H1 (cell line): ENCODE results near the gene OXSM. TPM values are rescaled to one million over a fixed set of nuclear protein-coding genes. Genes with fewer than 3 reads are reported as not detected.

Experiments used
- CTCF ChIA-PET: fragments of 300-600 bp; sonication (Branson Sonifier 250); formaldehyde crosslinking; loops from one replicate; lab custom pipeline; 2021; ENCODE audit not compliant: partially characterized antibody; lab: Charles Lee
- POLR2A ChIA-PET: fragments of 300-600 bp; sonication (Branson Sonifier 250); formaldehyde crosslinking; loops from one replicate; lab custom pipeline; 2021; ENCODE audit warnings: inconsistent platforms; ENCODE audit not compliant: partially characterized antibody; lab: Charles Lee
- DNase-seq, 2 experiments: peaks; one replicate each; pipeline versions ENCODE4 v3.0.0 to v3.0.0-alpha.2; 2010 to 2022; ENCODE audit warnings: low spot score in 2 of 2, low read depth in 1 of 2, mixed read lengths in 1 of 2
- FAIRE-seq: peaks from 2 replicates; lab custom pipeline; 2011; peaks lifted over from hg19 to GRCh38; lab: Jason Lieb, UNC
- H2AFZ ChIP-seq: 2 replicates; pipeline ENCODE4 v1.8.1; 2012; ENCODE audit warnings: low read length, inconsistent platforms
- H2AK5ac ChIP-seq: 2 replicates; pipeline ENCODE4 v1.6.1; 2013; ENCODE audit warnings: low read depth, low read length
- H2BK120ac ChIP-seq: replicated peaks from 2 replicates; pipeline ENCODE3; 2013; ENCODE audit warnings: low read depth, low read length, inconsistent platforms
- H2BK12ac ChIP-seq: 2 replicates; pipeline ENCODE4 v1.6.1; 2013; ENCODE audit warnings: low read depth, low read length
- H2BK15ac ChIP-seq: 2 replicates; pipeline ENCODE4 v1.6.1; 2013; ENCODE audit warnings: low read length
- H2BK20ac ChIP-seq: 2 replicates; pipeline ENCODE4 v1.6.1; 2013; ENCODE audit warnings: low read length
- H2BK5ac ChIP-seq: 2 replicates; pipeline ENCODE4 v1.6.1; 2013; ENCODE audit warnings: low read depth, low read length
- H3K14ac ChIP-seq: 2 replicates; pipeline ENCODE4 v1.6.1; 2013; ENCODE audit warnings: inconsistent platforms; ENCODE audit not compliant: insufficient read length
- H3K18ac ChIP-seq: 2 replicates; pipeline ENCODE4 v1.6.1; 2013; ENCODE audit warnings: low read length; ENCODE audit errors: extremely low read depth
- H3K23ac ChIP-seq: 2 replicates; pipeline ENCODE4 v1.6.1; 2013; ENCODE audit warnings: inconsistent platforms; ENCODE audit not compliant: insufficient read length
- H3K23me2 ChIP-seq: 2 replicates; pipeline ENCODE4 v1.6.1; 2013; ENCODE audit warnings: low read depth, low read length
- H3K27ac ChIP-seq: 2 replicates; pipeline ENCODE4 v1.6.1; 2011; ENCODE audit warnings: low read depth, low read length, inconsistent platforms
- H3K27me3 ChIP-seq, 4 experiments: replicated peaks in 1 of 4; 1 replicate in 1 of 4; 2 replicates in 3 of 4; pipeline versions ENCODE4 v1.6.1 to v1.8.1; 2011 to 2013; ENCODE audit warnings: low read length in 3 of 4, mild to moderate bottlenecking in 3 of 4, inconsistent platforms in 2 of 4, mixed read lengths in 2 of 4, moderate library complexity in 1 of 4; ENCODE audit not compliant: control insufficient read depth in 3 of 4, insufficient read depth in 3 of 4; ENCODE audit errors: extremely low read depth in 1 of 4
- H3K36me3 ChIP-seq, 4 experiments: 2 replicates each; pipeline versions ENCODE4 v1.6.1 to v1.8.1; 2011 to 2013; ENCODE audit warnings: mild to moderate bottlenecking in 4 of 4, low read length in 3 of 4, moderate library complexity in 2 of 4, control low read depth in 1 of 4, inconsistent platforms in 1 of 4; ENCODE audit not compliant: insufficient read depth in 4 of 4, control insufficient read depth in 2 of 4
- H3K4ac ChIP-seq: replicated peaks from 2 replicates; pipeline ENCODE3; 2013; ENCODE audit warnings: low read length, low read depth, mixed read lengths, inconsistent platforms; ENCODE audit not compliant: insufficient read length
- H3K4me1 ChIP-seq, 4 experiments: replicated peaks in 1 of 4; 1 replicate in 1 of 4; 2 replicates in 3 of 4; pipeline versions ENCODE4 v1.6.1 to v1.8.1; 2011 to 2013; ENCODE audit warnings: low read length in 3 of 4, inconsistent platforms in 2 of 4, mixed read lengths in 1 of 4; ENCODE audit not compliant: insufficient read depth in 4 of 4, control insufficient read depth in 3 of 4
- H3K4me2 ChIP-seq, 2 experiments: 2 replicates each; pipeline versions ENCODE4 v1.6.1 to v1.8.1; 2011 to 2013; ENCODE audit warnings: low read depth in 2 of 2, low read length in 2 of 2, control low read depth in 1 of 2, inconsistent platforms in 1 of 2, mild to moderate bottlenecking in 1 of 2; ENCODE audit not compliant: insufficient read depth in 1 of 2
- H3K4me3 ChIP-seq, 4 experiments: fragments of 200-600, 300-600 bp in 1 of 4; sonication (generic), shearing (Covaris generic), sonication (Bioruptor Twin) in 1 of 4; 2 replicates each; pipeline versions ENCODE4 v1.5.1 to v1.8.1; 2011 to 2016; ENCODE audit warnings: low read length in 4 of 4, low read depth in 3 of 4, control low read depth in 2 of 4, inconsistent platforms in 2 of 4, mild to moderate bottlenecking in 2 of 4, mixed read lengths in 1 of 4, moderate library complexity in 1 of 4; ENCODE audit not compliant: insufficient read depth in 2 of 4; ENCODE audit errors: extremely low read depth in 1 of 4
- H3K56ac ChIP-seq: replicated peaks from 2 replicates; pipeline ENCODE3; 2013; ENCODE audit warnings: low read depth, mild to moderate bottlenecking, mixed read lengths, low read length, inconsistent platforms; ENCODE audit not compliant: insufficient read length
- H3K79me1 ChIP-seq: 2 replicates; pipeline ENCODE4 v1.6.1; 2013; ENCODE audit warnings: low read depth, low read length, control low read depth
- H3K79me2 ChIP-seq, 2 experiments: 2 replicates each; pipeline versions ENCODE4 v1.6.1 to v1.8.1; 2012 to 2013; ENCODE audit warnings: low read length in 2 of 2, mild to moderate bottlenecking in 2 of 2, inconsistent platforms in 1 of 2; ENCODE audit not compliant: insufficient read depth in 2 of 2, control insufficient read depth in 1 of 2
- H3K9ac ChIP-seq, 4 experiments: replicated peaks in 1 of 4; 1 replicate in 1 of 4; 2 replicates in 3 of 4; pipeline versions ENCODE4 v1.6.1 to v1.8.1; 2011 to 2013; ENCODE audit warnings: low read depth in 3 of 4, low read length in 3 of 4, control low read depth in 2 of 4, mild to moderate bottlenecking in 2 of 4, moderate library complexity in 2 of 4, inconsistent platforms in 1 of 4; ENCODE audit errors: extremely low read depth in 1 of 4
- H3K9me3 ChIP-seq, 2 experiments: 2 replicates each; pipeline versions ENCODE4 v1.6.1 to v1.8.1; 2012 to 2013; ENCODE audit warnings: mild to moderate bottlenecking in 2 of 2, moderate library complexity in 2 of 2, control low read depth in 1 of 2, inconsistent platforms in 1 of 2, low read depth in 1 of 2, low read length in 1 of 2, mixed read lengths in 1 of 2; ENCODE audit not compliant: insufficient read depth in 2 of 2
- H4K20me1 ChIP-seq, 2 experiments: replicated peaks in 1 of 2; 2 replicates each; pipeline versions ENCODE3 to v1.8.1; 2011 to 2013; ENCODE audit warnings: inconsistent platforms in 2 of 2, low read length in 2 of 2, mild to moderate bottlenecking in 1 of 2; ENCODE audit not compliant: insufficient read depth in 2 of 2, control insufficient read depth in 1 of 2
- H4K5ac ChIP-seq: 2 replicates; pipeline ENCODE4 v1.6.1; 2013; ENCODE audit warnings: low read length, low read depth, mixed read lengths, inconsistent platforms; ENCODE audit not compliant: insufficient read length
- H4K8ac ChIP-seq: 2 replicates; pipeline ENCODE4 v1.8.0; 2013; ENCODE audit warnings: mild to moderate bottlenecking, moderate library complexity, low read length, inconsistent platforms; ENCODE audit not compliant: insufficient read depth; ENCODE audit errors: extremely low read depth
- H4K91ac ChIP-seq: replicated peaks from 2 replicates; pipeline ENCODE3; 2013; ENCODE audit warnings: low read length, mixed read lengths, inconsistent platforms; ENCODE audit not compliant: insufficient read length
- CHD2 ChIP-seq: IDR thresholded peaks from 2 replicates; pipeline ENCODE4 v1.6.1; 2012; ENCODE audit warnings: low read length, improper control_type of control experiment
- CREB1 ChIP-seq: IDR thresholded peaks from 2 replicates; pipeline ENCODE4 v1.6.1; 2012; ENCODE audit warnings: inconsistent platforms
- GTF2F1 ChIP-seq: IDR thresholded peaks from 2 replicates; pipeline ENCODE4 v1.6.1; 2012; ENCODE audit warnings: low read depth, low read length, improper control_type of control experiment, borderline replicate concordance
- HDAC6 ChIP-seq: IDR thresholded peaks from one replicate; pipeline ENCODE4 v1.7.1; 2012; ENCODE audit warnings: low read depth, mild to moderate bottlenecking, inconsistent platforms, low read length, moderate library complexity
- KDM5A ChIP-seq: fragments of 200-600 bp; IDR thresholded peaks from 2 replicates; pipeline ENCODE4 v1.7.1; 2012; ENCODE audit warnings: mild to moderate bottlenecking, low read length, inconsistent platforms, mixed read lengths
- POLR2A ChIP-seq, 2 experiments: IDR thresholded peaks; 1 replicate in 1 of 2; 2 replicates in 1 of 2; pipeline ENCODE4 v1.6.1; 2011; ENCODE audit warnings: low read depth in 2 of 2, low read length in 2 of 2, mild to moderate bottlenecking in 2 of 2; ENCODE audit errors: control extremely low read depth in 1 of 2
- SIN3A ChIP-seq, 2 experiments: IDR thresholded peaks in 1 of 2; conservative IDR thresholded peaks in 1 of 2; 2 replicates each; pipeline ENCODE4 v1.6.1; 2011 to 2012; ENCODE audit warnings: low read length in 2 of 2, improper control_type of control experiment in 1 of 2, low read depth in 1 of 2, mild to moderate bottlenecking in 1 of 2
- SIX5 ChIP-seq: IDR thresholded peaks from 2 replicates; pipeline ENCODE4 v1.6.1; 2011; ENCODE audit warnings: mild to moderate bottlenecking, low read depth, low read length
- SRF ChIP-seq: IDR thresholded peaks from 2 replicates; pipeline ENCODE4 v1.6.1; 2011; ENCODE audit warnings: mild to moderate bottlenecking, low read depth, low read length, moderate library complexity
- TEAD4 ChIP-seq: IDR thresholded peaks from 2 replicates; pipeline ENCODE4 v1.6.1; 2012; ENCODE audit warnings: low read depth, low read length, inconsistent platforms, mixed read lengths
- WGBS, 2 experiments: shearing (Covaris generic) in 1 of 2; methylation state at CpG; one replicate each; pipeline versions ENCODE4 v1.1.6 to v1.1.7; 2013 to 2015; ENCODE audit warnings: low lambda C conversion rate in 2 of 2, mixed read lengths in 2 of 2, inconsistent platforms in 1 of 2, low coverage in 1 of 2, missing lambda C conversion rate in 1 of 2; ENCODE audit not compliant: insufficient replicate concordance in 2 of 2, insufficient coverage in 1 of 2, insufficient read length in 1 of 2; ENCODE audit errors: extremely low coverage in 1 of 2, missing lambda C conversion rate in 1 of 2; 5-methylcytosine and 5-hydroxymethylcytosine counted together
- polyA plus RNA-seq, 7 experiments: library from polyadenylated mRNA; depleted of rRNA in 3 of 7; stranded (reverse) in 5 of 7; unstranded in 2 of 7; fragments of >200 nt in 5 of 7; fragments of 200-250 nt in 2 of 7; gene quantifications; 1 replicate in 5 of 7; 2 replicates in 1 of 7; 4 replicates in 1 of 7; pipeline versions ENCODE4 v1.2.1 to v1.2.3, GENCODE V29; 2011 to 2013; ENCODE audit warnings: missing spikeins in 2 of 7, mixed read lengths in 2 of 7
- total RNA-seq: library from RNA; stranded (reverse); fragmentation: NEBNext Ultra II Directional; extraction: Animal tissue kit (Norgen Biotek cat#: 25700); gene quantifications from 2 replicates; pipeline ENCODE4 v1.2.1, GENCODE V29; 2021
- TF ChIP-seq, protein P1 (sequence below): IDR thresholded peaks from 2 replicates; pipeline ENCODE4 v1.6.1; 2011; ENCODE audit warnings: low read length, improper control_type of control experiment

Gene OXSM
- total and polyA plus RNA-seq, 2 of the 8 experiments (the other 6 are each of a cell fraction or from before 2014, with no cell fraction given), result 1.3 to 2.2 TPM

DNA sequence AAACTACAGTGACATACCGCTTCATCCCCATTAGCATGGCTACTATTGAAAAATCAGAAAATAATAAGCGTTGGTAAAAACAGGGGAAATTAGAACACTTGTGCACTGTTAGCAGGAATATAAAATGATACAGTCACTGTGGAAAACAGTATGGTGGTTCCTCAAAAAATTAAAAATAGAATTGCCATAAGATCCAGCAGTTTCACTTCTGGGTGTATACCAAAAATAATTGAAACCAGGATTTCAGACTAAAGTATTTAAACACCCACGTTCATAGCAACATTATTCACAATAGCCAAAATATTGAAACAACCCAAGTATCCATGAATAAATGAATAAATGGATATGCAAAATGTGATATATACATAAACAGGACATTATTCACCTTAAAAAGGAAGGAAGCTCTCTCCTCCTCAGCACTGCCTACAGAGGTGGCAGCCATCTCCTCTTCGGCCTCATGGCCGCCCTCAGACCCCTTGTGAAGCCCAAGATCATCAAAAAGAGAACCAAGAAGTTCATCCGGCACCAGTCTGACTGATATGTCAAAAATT, 40.8 kb upstream of the OXSM start:
- 79% methylated on average over 6 of the region's 6 CpGs; no CpG with 5 or more reads in 1 of the 2 experiments for WGBS, 2 experiments

More for the DNA sequence above, 40.8 kb upstream of the OXSM start:
- TF ChIP-seq HDAC6, result no peak
- no peak for TF ChIP-seq GTF2F1
- no peak for TF ChIP-seq CREB1
- TF ChIP-seq POLR2A (IDR thresholded peaks at IDR 0.05; ENCODE audit: control extremely low read depth in 1 of 2, low read depth in 2 of 2, low read length in 2 of 2), result no peak
- TF ChIP-seq TEAD4, result no peak
- TF ChIP-seq CHD2, result no peak
- TF ChIP-seq, protein P1, sequence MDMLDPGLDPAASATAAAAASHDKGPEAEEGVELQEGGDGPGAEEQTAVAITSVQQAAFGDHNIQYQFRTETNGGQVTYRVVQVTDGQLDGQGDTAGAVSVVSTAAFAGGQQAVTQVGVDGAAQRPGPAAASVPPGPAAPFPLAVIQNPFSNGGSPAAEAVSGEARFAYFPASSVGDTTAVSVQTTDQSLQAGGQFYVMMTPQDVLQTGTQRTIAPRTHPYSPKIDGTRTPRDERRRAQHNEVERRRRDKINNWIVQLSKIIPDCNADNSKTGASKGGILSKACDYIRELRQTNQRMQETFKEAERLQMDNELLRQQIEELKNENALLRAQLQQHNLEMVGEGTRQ, result no peak
- TF ChIP-seq KDM5A, result no peak
- no peak for TF ChIP-seq SIN3A (conservative IDR thresholded peaks at IDR 0.05 in 1 of 2, IDR thresholded peaks at IDR 0.05 in 1 of 2; ENCODE audit: low read depth in 1 of 2, low read length in 2 of 2)
- no peak for TF ChIP-seq SRF
- TF ChIP-seq SIX5, result no peak
- Histone ChIP-seq H3K23ac (no peak overlapping the region), H3K9ac (no peak overlapping the region), H2BK20ac (no peak overlapping the region), H2BK15ac (no peak overlapping the region), H3K27me3 (no peaks in the 10 kb centered on the region), H3K36me3 (peaks cover 0 to 8% (median 3%) of the 10 kb centered on the region in 4 experiments; a peak in 4 of 8 replicates), H2AK5ac (no peak overlapping the region), H3K4ac (no peak overlapping the region), H4K5ac (no peak overlapping the region), H3K79me1 (no peaks in the 10 kb centered on the region), H4K8ac (no peak overlapping the region), H3K14ac (no peak overlapping the region), H3K4me3 (no peak overlapping the region), H4K91ac (no peak overlapping the region), H2BK120ac (no peak overlapping the region), H2BK12ac (no peak overlapping the region), H3K4me1 (peaks cover 0 to 7% (median 3%) of the 10 kb centered on the region in 4 experiments; a peak in 4 of 7 replicates), H3K27ac (no peak overlapping the region), H3K23me2 (no peaks in the 10 kb centered on the region), H3K4me2 (no peak overlapping the region), H3K56ac (no peak overlapping the region), H3K79me2 (no peaks in the 10 kb centered on the region), H2AFZ (no peak overlapping the region), H3K18ac (no peak overlapping the region), H4K20me1 (peaks cover 0 to 1% of the 10 kb centered on the region in 2 experiments), H3K9me3 (no peaks in the 10 kb centered on the region), H2BK5ac (no peak overlapping the region)
- no peak for DNase-seq
- ChIA-PET POLR2A (no interaction called here), CTCF (no interaction called here)
- no peak for FAIRE-seq
